Right cardiac atrium (tissue), 5 donors: Measurements from ENCODE around the gene CC2D2A. TPM values are rescaled to one million over a fixed set of nuclear protein-coding genes. Genes with fewer than 3 reads are reported as not detected.
"Not testable (repeated sequence)": the region's sequence is repeated elsewhere in the genome, so short reads cannot be mapped to it uniquely, and the experiment has no call there.

Source experiments
- ATAC-seq, 2 donors: fragments of 200-7000 bp; cut with Tn5 transposase; one replicate each; pipeline versions ENCODE4 v1.8.0 to v1.9.1; 2020; ENCODE audit warnings: moderate library complexity in 2 of 2, mild to moderate bottlenecking in 1 of 2
- DNase-seq, 3 donors: peaks; one replicate each; pipeline ENCODE4 v3.0.0-alpha.2; 2020
- H3K27ac ChIP-seq: one replicate; pipeline ENCODE4 v1.5.1; 2013; ENCODE audit warnings: mild to moderate bottlenecking, low read length, control low read depth, moderate library complexity
- H3K27me3 ChIP-seq: one replicate; pipeline ENCODE4 v1.6.1; 2013; ENCODE audit not compliant: control insufficient read depth, insufficient read depth
- H3K4me1 ChIP-seq: one replicate; pipeline ENCODE4 v1.6.1; 2013; ENCODE audit warnings: low read length; ENCODE audit not compliant: control insufficient read depth, insufficient read depth
- H3K4me3 ChIP-seq: one replicate; pipeline ENCODE4 v1.5.1; 2013; ENCODE audit warnings: low read length, control low read depth
- H3K9me3 ChIP-seq: one replicate; pipeline ENCODE4 v1.6.1; 2013; ENCODE audit warnings: low read length; ENCODE audit not compliant: control insufficient read depth
- WGBS: extraction: QIAGEN DNeasy Blood & Tissue Kit; methylation state at CpG from one replicate; pipeline ENCODE4 v1.1.7; 2013; 5-methylcytosine and 5-hydroxymethylcytosine counted together
- intact Hi-C, 4 donors: fragments of 100-400 bp; cut with DNase I; formaldehyde crosslinking; loops; one replicate each; pipeline versions ENCODE4 v1.11.0 to v1.14.0; 2022 to 2023
- polyA plus RNA-seq: library from polyadenylated mRNA; stranded (reverse); fragments of 200-250 nt; gene quantifications from one replicate; pipeline ENCODE4 v1.2.3, GENCODE V29; 2013
- total RNA-seq, 4 donors: library from RNA; stranded (reverse); fragmentation: NEBNext Ultra II Directional; extraction: Animal tissue kit (Norgen Biotek cat#: 25700); gene quantifications; one replicate each; pipeline ENCODE4 v1.2.1, GENCODE V29; 2021
- donor health status: healthy with polysubstance abuse.
- donor health status: DM: no; HTN: yes; CAD: no.
- donor health status: DM: no; HTN: no; CAD: no.
- donor health status: DM: no; HTN: yes; CAD: no; lungs with severe emphysema.
- donor health status: DM: yes; HTN: yes; CAD: no.

The CC2D2A gene
- total and polyA plus RNA-seq, 5 donors, result 8.2 to 13.6 (median 13.1) TPM

GRCh38 chr4:15515106-15515505, 45.4 kb downstream of the CC2D2A start:
- DNase-seq (no peak), ATAC-seq (no peak)
- Histone ChIP-seq H3K9me3 (no peaks in the 10 kb centered on the region), H3K4me3 (no peak overlapping the region), H3K27me3 (no peaks in the 10 kb centered on the region), H3K4me1 (no peaks in the 10 kb centered on the region), H3K27ac (no peak overlapping the region)
- intact Hi-C loops, result no loop called here
- WGBS, result 82% methylated on average over 4 of the region's 4 CpGs

GRCh38 chr4:15516494-15516893, 46.8 kb downstream of the CC2D2A start:
- Histone ChIP-seq H3K4me3 (no peak overlapping the region), H3K4me1 (no peaks in the 10 kb centered on the region), H3K27me3 (no peaks in the 10 kb centered on the region), H3K9me3 (no peaks in the 10 kb centered on the region), H3K27ac (no peak overlapping the region)
- ATAC-seq (peak in 1 of 2 donors; percentile 55), DNase-seq (no peak)
- intact Hi-C loops, result no loop called here
- WGBS, result 81% methylated on average over 3 of the region's 3 CpGs

- H3K9me3 ChIP-seq, ATAC-seq, H3K27me3 ChIP-seq, H3K4me1 ChIP-seq, DNase-seq, H3K27ac ChIP-seq, intact Hi-C loops, H3K4me3 ChIP-seq: not testable (repeated sequence)
- 94% methylated on average over 4 of the region's 4 CpGs for WGBS
Observed at GRCh38 chr4:15517681-15518080, 48.0 kb downstream of the CC2D2A start.

- intact Hi-C loops, result no loop called here
- Histone ChIP-seq H3K9me3 (no peaks in the 10 kb centered on the region), H3K4me3 (no peak overlapping the region), H3K4me1 (no peaks in the 10 kb centered on the region), H3K27ac (no peak overlapping the region), H3K27me3 (no peaks in the 10 kb centered on the region)
- DNase-seq (no peak), ATAC-seq (no peak)
- 92% methylated on average over 4 of the region's 4 CpGs for WGBS
Observed at GRCh38 chr4:15521442-15522039, 51.9 kb downstream of the CC2D2A start.

GRCh38 chr4:15525080-15525479, 55.4 kb downstream of the CC2D2A start:
- Histone ChIP-seq H3K9me3 (no peaks in the 10 kb centered on the region), H3K27ac (no peak overlapping the region), H3K4me3 (no peak overlapping the region), H3K4me1 (no peaks in the 10 kb centered on the region), H3K27me3 (no peaks in the 10 kb centered on the region)
- WGBS, result 97% methylated on average over 2 of the region's 2 CpGs
- no peak for DNase-seq
- no peak for ATAC-seq
- intact Hi-C loops, result no loop called here

- DNase-seq (no peak), ATAC-seq (no peak)
- intact Hi-C loops, result no loop called here
- Histone ChIP-seq H3K27ac (no peak overlapping the region), H3K4me1 (no peaks in the 10 kb centered on the region), H3K27me3 (no peaks in the 10 kb centered on the region), H3K4me3 (no peak overlapping the region), H3K9me3 (no peaks in the 10 kb centered on the region)
- WGBS, result 68% methylated on average over 4 of the region's 4 CpGs
Observed at GRCh38 chr4:15526924-15527592, 57.4 kb downstream of the CC2D2A start.

GRCh38 chr4:15531792-15532191, 62.1 kb downstream of the CC2D2A start:
- 93% methylated on average over 3 of the region's 3 CpGs for WGBS
- Histone ChIP-seq H3K9me3 (no peaks in the 10 kb centered on the region), H3K27me3 (no peaks in the 10 kb centered on the region), H3K27ac (no peak overlapping the region), H3K4me1 (no peaks in the 10 kb centered on the region), H3K4me3 (no peak overlapping the region)
- DNase-seq, result no peak
- intact Hi-C loops, result no loop called here
- no peak for ATAC-seq

GRCh38 chr4:15533817-15534216, 64.1 kb downstream of the CC2D2A start:
- 86% methylated on average over 2 of the region's 2 CpGs for WGBS
- ATAC-seq (no peak), DNase-seq (no peak)
- no peak overlapping the region for H3K4me3 ChIP-seq
- intact Hi-C loops, result no loop called here
- H3K9me3 ChIP-seq, result no peaks in the 10 kb centered on the region
- no peaks in the 10 kb centered on the region for H3K4me1 ChIP-seq
- H3K27ac ChIP-seq, result no peak overlapping the region
- H3K27me3 ChIP-seq, result no peaks in the 10 kb centered on the region

GRCh38 chr4:15535599-15535998, 65.9 kb downstream of the CC2D2A start:
- WGBS, result 95% methylated on average over 6 of the region's 6 CpGs
- intact Hi-C loops, result no loop called here
- DNase-seq, result no peak
- Histone ChIP-seq H3K27me3 (no peaks in the 10 kb centered on the region), H3K4me1 (no peaks in the 10 kb centered on the region), H3K27ac (no peak overlapping the region), H3K4me3 (no peak overlapping the region), H3K9me3 (no peaks in the 10 kb centered on the region)
- ATAC-seq, result no peak

- ATAC-seq (no peak), DNase-seq (no peak)
- Histone ChIP-seq H3K4me1 (no peaks in the 10 kb centered on the region), H3K4me3 (no peak overlapping the region), H3K27me3 (no peaks in the 10 kb centered on the region), H3K9me3 (no peaks in the 10 kb centered on the region), H3K27ac (no peak overlapping the region)
- intact Hi-C loops, result no loop called here
- WGBS, result 79% methylated on average over 7 of the region's 7 CpGs
Observed at GRCh38 chr4:15536552-15537499, 67.1 kb downstream of the CC2D2A start.

- H3K4me3 ChIP-seq, result no peak overlapping the region
- 96% methylated on average over 5 of the region's 5 CpGs for WGBS
- intact Hi-C loops, result no loop called here
- peaks cover 2% of the 10 kb centered on the region for H3K4me1 ChIP-seq
- DNase-seq (no peak), ATAC-seq (no peak)
- H3K27ac ChIP-seq, result no peak overlapping the region
- H3K9me3 ChIP-seq, result no peaks in the 10 kb centered on the region
- H3K27me3 ChIP-seq, result no peaks in the 10 kb centered on the region
Observed at GRCh38 chr4:15541941-15542340, 72.3 kb downstream of the CC2D2A start.
